ENCODE measurements around the gene ANXA6.

ANXA6 gene

GRCh38 chr5:151151793-151152192 lies 5.8 kb downstream of the ANXA6 start:
- no peak for DNase-seq

GRCh38 chr5:151151263-151151660 lies 6.3 kb downstream of the ANXA6 start:
- no peak for DNase-seq

DNA sequence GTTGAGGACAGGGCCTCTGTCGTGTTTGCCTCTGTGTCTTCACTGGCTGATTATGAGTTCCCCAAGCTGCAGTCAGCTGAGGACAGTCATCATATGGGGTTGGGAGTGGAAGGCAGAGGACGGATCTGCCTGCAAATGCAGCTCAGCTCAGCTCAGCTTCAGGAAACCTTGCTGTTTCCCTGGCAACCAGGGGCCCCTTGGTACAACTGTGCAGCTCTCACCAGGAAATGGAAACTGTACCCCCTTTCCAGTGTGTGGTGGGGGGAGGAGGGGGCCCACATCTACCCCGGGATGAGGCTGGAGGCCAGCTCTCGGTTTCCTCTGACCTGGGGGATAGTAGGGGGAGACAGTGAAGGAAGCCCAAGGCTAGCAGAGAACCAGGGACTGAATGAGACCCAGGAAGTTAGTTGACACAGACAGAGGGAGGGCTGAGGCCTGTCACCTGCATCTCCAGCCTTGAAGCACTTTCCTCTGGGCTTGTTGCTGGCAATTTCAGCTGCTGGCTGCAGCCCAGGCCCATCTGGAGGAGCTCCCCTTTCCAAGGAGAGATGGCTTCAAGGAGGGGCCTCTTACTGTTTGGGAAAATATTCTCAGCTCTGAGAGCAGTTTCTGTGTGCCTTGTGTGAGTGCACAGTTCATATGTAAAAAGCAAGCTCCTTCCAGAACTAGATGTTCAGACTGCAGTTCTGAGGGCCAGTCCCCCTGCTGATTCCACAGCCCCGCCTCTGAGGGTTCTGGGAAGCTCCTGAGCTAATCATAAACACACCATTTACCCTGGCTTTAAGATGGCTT lies 6.9 kb downstream of the ANXA6 start:
- DNase-seq, result peak; percentile 27 to 72 (median 52)

DNA sequence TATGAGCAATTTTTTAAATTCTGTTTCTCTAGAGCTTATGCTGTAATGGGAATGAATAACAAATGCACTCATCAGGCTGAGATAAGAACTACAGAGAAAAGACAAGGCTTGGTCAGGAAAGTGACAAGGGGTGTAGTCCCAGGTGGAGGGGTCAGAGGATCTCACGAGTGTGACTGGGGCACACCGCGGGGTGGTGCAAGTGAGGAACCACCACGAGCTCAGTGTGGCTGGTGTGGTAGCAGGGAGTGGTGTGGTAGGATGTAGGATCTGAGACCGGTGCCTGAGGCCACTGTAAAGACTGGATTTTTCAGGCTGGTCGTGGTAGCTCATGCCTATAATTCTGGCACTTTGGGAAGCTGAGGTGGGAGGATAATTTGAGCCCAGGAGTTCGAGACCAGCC lies 9.0 kb downstream of the ANXA6 start:
- DNase-seq, result no peak

GRCh38 chr5:151147033-151147432 lies 10.5 kb downstream of the ANXA6 start:
- no peak for DNase-seq

GRCh38 chr5:151146061-151146460 lies 11.5 kb downstream of the ANXA6 start:
- DNase-seq, result no peak

GRCh38 chr5:151144922-151145321 lies 12.7 kb downstream of the ANXA6 start:
- DNase-seq, result no peak

GRCh38 chr5:151144275-151144674 lies 13.3 kb downstream of the ANXA6 start:
- no peak for DNase-seq

- DNase-seq, result no peak
Observed at GRCh38 chr5:151143645-151144044, 13.9 kb downstream of the ANXA6 start.

DNA sequence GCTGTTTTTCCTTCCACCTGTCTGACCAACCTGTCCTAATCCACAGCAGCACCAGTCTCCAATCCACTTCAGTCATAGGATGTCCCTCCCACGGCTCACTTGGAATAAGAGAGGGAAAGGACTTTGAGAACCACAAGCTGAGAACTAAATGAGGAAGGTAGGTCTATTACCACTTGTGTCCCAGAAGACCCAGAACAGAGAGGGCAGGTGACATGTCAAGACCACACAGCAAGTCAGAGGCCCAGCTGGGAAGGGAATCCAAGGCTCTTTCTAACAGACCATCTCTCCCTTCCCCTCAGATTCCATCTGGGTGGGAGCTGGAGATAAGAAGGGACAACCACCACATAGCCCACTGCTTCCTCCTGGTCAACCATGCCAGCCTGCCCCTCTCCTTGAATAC lies 14.6 kb downstream of the ANXA6 start:
- no peak for DNase-seq

DNA sequence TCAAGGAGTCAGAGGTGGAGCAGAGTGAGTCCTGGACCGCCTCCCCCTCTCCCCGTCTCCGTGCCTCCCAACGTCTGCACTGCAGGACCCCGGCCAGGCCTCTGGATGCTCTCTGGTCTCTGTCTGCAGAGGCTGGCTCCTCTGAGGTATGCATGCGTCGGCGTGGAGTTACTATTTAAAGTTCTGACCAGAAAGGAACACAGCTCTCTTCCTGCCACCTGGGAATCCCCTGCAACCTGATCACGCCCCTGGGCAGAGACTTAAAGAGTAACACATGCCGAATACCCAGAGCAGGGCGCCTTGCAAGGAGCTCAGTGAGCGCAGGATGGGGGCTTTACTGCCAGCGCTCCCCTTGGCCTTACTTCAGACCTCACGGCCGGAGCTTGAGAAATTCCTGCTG lies 16.0 kb downstream of the ANXA6 start:
- no peak for DNase-seq

DNA sequence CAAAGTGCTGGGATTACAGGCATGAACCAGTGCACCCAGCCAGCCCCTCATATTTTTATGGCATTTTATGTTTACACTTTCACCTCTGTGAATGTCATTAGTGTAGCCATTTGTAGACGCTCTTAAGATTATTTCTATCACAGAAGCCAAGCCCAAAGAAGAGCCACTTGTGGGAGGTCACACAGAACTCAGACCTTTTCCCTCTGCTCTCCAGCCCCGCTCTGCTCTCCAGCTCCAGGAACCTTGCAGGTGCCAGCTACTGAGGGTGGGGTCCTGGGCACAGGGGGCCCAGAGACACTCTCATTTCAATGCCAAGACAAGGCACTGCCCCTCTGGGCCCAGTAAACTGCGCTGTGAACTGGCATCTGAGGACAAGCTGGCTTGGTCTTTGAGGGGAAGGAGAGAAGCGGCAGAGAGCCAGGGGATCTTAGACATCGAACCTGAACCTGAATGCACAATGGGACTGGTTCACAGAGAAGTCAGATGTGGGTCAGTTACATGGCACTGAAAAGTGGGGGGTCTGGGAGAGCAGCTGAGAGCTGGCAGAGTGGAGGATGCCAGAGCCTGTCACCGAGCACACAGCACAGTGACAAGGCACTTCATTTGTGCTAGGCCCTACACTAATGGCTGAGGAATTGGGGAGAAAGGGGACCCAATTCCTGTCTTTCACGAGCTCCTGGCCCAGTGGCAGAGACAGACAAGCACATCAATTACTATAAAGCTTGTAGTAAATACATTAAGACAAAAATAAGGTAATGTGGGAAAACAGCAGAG lies 16.7 kb downstream of the ANXA6 start:
- no peak for DNase-seq

DNA sequence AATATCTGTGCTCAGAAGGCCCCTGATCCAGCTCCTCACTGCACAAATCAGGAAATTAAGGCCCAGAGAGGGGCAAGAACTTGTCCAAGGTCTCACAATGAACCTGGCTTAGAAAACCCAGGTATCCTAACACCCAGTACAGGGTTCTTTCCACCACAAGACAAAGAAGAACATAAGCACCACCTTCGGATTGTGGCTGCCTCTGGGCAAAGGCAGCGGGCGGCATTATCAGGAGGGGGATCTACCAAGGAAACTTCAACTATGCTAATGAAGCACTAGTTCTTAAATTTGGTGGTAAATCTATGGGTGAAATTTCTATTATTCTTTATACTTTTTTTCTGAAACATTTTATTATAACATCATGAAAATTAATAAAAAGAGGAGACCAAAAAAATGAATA lies 17.9 kb downstream of the ANXA6 start:
- DNase-seq, result no peak

DNA sequence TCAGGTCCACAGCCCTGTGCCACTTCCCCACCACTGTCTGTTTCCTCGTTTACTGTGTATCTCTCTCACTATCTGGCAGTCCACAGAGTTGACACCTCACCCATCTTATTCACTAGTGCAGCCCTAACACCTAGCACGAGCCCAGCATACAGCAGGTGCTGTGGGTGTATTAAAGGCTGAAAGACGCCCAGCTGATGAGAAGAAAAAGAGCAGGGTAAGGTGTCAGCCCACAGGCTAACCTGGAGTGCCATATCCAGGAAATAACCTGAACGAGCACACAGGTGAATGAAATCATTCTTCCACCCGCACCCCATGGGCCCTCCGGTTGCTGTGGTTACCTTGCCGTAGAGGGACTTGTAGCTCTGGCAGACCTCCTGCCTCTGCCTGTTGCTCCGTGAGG lies 18.6 kb downstream of the ANXA6 start:
- DNase-seq, result peak; percentile 39 to 60 (median 51)

DNA sequence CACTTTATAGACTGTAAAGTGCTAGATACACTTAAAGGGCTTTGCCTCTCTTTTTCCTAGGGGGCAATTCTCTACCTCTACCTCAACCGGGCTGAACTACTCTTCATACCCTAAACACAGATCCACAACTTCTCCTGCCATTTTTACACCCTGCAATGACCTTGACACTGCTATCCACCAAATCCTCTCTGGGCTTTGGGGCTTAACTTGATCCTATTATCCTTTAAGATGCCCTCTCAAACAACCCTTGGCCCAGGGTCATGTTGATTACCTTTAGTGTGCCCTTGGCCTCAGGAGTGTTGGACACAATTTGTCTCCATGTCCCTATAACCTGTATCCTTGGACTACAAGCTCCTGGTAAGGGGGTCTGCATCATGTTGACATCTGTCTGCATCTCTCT lies 19.5 kb downstream of the ANXA6 start:
- DNase-seq, result no peak

DNA sequence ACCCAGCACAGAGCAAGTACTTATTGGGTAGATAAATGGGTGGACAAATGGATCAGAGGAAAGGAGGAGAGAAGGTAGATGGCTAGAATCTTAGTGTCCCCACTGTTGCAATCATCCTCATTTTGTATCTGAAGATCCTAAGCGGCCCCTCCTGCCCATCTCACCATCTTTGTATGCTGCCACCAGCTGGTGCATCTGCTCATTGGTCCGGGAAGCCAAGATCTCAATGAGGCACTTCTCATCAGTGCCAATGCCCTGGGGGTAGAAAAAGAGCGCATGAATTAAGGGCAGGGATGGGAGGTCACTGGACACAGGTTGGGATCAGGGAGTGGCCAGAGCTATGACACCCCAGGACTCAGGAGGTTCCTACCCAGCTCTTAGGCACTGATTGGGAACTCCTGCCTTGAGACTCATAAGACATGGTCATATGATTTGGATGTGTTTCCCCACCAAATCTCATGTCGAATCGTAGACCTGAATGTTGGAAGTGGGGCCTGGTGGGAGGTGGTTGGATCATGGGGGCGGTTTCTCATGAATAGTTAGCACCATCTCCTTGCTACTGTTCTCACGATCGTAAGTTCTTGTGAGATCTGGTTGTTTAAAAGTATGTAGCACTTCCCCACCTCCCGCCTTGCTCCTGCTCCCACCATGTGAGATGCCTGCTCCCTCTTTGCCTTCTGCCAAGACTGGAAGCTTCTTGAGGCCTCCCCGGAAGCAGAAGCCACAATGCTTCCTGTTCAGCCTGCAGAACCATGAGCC lies 20.3 kb downstream of the ANXA6 start:
- DNase-seq, result no peak

DNA sequence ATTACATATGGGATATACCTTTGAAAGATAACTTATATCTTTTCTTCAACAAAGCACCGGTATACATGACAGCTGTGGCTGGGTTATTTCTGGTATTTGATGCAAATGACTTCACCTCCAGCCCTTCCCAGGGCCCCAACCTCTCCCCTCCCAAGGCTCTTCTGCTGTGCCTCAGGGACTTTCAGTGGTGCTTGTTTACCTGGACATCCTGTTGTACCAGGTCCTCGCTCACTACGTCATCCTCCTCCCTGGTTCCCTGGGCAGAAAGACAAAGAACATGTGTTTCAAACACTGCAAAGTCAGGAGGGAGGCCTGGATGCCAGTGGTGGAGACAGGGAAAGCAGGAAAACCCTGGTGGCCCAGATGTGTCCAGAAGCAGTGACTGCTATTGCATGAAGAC lies 23.4 kb downstream of the ANXA6 start:
- peak in 2 of 3 experiments; percentile 37 to 61 for DNase-seq

DNA sequence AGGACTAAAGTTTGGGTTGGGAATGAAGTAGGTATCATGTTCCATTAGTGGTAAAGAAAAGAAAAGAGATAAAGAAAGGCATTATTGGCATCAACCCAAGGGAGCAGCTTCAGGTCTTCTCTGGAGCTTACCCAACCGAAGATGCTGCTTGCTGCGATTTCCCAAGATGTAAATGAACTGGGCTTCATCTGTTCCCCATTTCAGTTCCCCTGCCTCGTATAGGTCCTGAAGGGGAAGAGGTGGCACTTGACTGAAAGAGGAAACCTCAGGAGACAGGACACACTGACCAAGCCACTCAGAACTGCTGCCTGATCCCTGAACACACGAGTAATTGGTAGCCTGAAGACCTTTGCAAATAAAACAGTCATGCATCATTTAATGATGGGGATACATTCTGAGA lies 24.6 kb downstream of the ANXA6 start:
- DNase-seq, result peak; percentile 2 to 91 (median 37)

DNA sequence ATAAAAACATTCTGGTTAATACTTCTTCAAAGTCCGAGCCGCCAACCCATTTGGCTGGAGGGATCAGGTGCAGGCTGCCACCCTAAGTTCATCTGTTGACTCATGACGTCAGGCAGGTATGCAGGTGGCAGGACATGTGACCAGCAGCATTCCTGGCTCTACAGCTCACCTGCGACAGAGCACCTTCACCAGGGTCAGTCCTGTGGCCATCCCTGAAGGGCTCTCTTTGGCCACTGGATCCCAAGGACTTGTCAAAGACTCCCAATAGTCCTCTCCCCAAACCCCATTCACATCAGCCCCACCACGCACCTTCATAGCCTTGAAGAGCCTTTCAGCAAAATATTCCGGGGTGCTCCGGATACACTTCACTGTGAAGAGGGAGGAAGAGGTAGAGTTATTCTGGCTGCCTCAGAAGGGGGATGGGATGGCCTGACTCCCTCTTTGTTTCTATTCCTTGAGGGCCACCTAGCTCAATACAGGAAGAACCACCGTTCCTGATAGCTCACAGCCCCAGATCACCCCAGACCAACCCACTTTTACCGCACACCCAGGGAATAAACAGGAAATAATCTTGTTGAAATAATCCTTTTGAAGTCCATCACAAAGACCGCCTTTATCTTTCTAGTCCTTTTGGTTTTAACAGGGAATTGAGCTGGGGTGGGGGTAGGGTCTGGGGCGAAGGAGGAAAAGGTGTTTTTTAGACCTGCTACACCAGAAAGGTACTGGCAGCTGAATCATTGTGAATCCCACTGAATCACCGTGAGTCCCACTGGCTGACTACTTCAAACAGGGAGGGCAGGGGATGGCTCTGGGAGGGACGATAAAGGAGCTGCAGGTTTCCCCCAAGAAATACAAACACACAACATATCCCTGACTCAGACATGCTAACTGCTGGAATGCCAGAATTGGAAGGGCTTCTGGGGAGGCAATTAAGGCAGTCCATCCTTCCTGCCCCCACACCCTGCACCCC lies 26.4 kb downstream of the ANXA6 start:
- no peak for DNase-seq

- DNase-seq, result no peak
Observed at GRCh38 chr5:151130235-151130921, 27.2 kb downstream of the ANXA6 start.

GRCh38 chr5:151128817-151129216 lies 28.8 kb downstream of the ANXA6 start:
- no peak for DNase-seq

GRCh38 chr5:151127926-151128325 lies 29.7 kb downstream of the ANXA6 start:
- DNase-seq, result no peak
